ENCODE results near the gene IER2.

IER2 gene

GRCh38 chr19:13119627-13120026 lies 30.6 kb upstream of the IER2 start:
- no peak for DNase-seq (ENCODE audit: low read depth)

- DNase-seq (ENCODE audit: low read depth) = no peak
Measured at GRCh38 chr19:13120031-13120430, 30.2 kb upstream of the IER2 start.

GRCh38 chr19:13120817-13121216 lies 29.4 kb upstream of the IER2 start:
- DNase-seq (ENCODE audit: low read depth) = peak; percentile 93

GRCh38 chr19:13121551-13122274 lies 28.5 kb upstream of the IER2 start:
- no peak for DNase-seq (ENCODE audit: low read depth)

GRCh38 chr19:13122275-13122878 lies 27.8 kb upstream of the IER2 start:
- DNase-seq (ENCODE audit: low read depth) = peak; percentile 82

- DNase-seq (ENCODE audit: low read depth) = no peak
Measured at GRCh38 chr19:13122980-13123957, 26.9 kb upstream of the IER2 start.

- DNase-seq (ENCODE audit: low read depth) = no peak
Measured at GRCh38 chr19:13127051-13127450, 23.2 kb upstream of the IER2 start.

- no peak for DNase-seq (ENCODE audit: low read depth)
Measured at GRCh38 chr19:13127811-13128575, 22.2 kb upstream of the IER2 start.

- DNase-seq (ENCODE audit: low read depth) = no peak
Measured at GRCh38 chr19:13128583-13128982, 21.6 kb upstream of the IER2 start.

GRCh38 chr19:13129384-13129783 lies 20.8 kb upstream of the IER2 start:
- no peak for DNase-seq (ENCODE audit: low read depth)

GRCh38 chr19:13130886-13131490 lies 19.2 kb upstream of the IER2 start:
- DNase-seq (ENCODE audit: low read depth) = no peak

- DNase-seq (ENCODE audit: low read depth) = peak; percentile 86
Measured at GRCh38 chr19:13132471-13133180, 17.6 kb upstream of the IER2 start.

GRCh38 chr19:13133241-13133870 lies 16.9 kb upstream of the IER2 start:
- no peak for DNase-seq (ENCODE audit: low read depth)

- DNase-seq (ENCODE audit: low read depth) = no peak
Measured at GRCh38 chr19:13134626-13135025, 15.6 kb upstream of the IER2 start.

GRCh38 chr19:13135068-13136062 lies 14.8 kb upstream of the IER2 start:
- DNase-seq (ENCODE audit: low read depth) = no peak

GRCh38 chr19:13137290-13137794 lies 12.9 kb upstream of the IER2 start:
- DNase-seq (ENCODE audit: low read depth) = no peak

- DNase-seq (ENCODE audit: low read depth) = no peak
Measured at GRCh38 chr19:13138171-13138915, 11.9 kb upstream of the IER2 start.

- no peak for DNase-seq (ENCODE audit: low read depth)
Measured at GRCh38 chr19:13138916-13139198, 11.4 kb upstream of the IER2 start.
